NCI-H2107 treated with DMSO at 0.1 percent for 48 hours (cell line): ENCODE data around the gene PRKCE.
"Not testable (repeated sequence)": the region's sequence is repeated elsewhere in the genome, so short reads cannot be mapped to it uniquely, and the experiment has no call there.

ENCODE experiments used
- DNase-seq: peaks from one replicate; lab custom pipeline; 2025; ENCODE audit not compliant: unreplicated experiment; lab: John Stamatoyannopoulos, UW

PRKCE gene

GRCh38 chr2:46198164-46198883 is 546.8 kb downstream of the PRKCE start:
- DNase-seq, result no peak

- DNase-seq, result no peak
These were observed 547.5 kb downstream of the PRKCE start for GRCh38 chr2:46198966-46199365.

DNA sequence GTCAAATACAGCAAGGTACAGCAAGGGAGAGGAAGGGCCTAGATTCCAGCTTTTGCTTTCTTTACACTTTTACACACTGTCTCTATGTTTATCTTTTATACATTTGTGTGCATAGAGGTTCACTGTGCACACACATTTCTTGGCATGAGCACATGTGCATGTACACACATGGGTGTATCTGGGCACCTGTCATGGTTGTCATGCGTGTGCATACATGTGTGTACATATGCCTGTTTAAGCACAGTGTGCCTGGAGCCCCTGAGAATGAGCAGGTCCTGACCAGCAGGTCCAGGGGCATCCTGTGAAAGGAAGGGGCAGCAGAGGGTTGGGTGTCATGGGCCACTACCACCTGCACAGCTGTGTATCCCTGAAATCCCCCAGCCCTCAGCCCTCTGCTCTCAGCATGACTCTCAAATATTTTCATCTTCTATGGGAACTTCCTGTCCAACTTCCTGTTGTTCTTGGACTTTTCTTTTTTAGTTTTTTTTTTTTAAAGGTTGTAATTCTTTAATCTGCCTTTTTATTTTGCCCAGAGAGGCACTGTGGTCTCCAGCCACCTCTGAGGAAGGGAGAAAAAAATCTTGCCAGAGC is 548.7 kb downstream of the PRKCE start:
- DNase-seq, result no peak

GRCh38 chr2:46200861-46201605 is 549.6 kb downstream of the PRKCE start:
- no peak for DNase-seq

GRCh38 chr2:46202453-46202852 is 551.0 kb downstream of the PRKCE start:
- DNase-seq, result no peak

GRCh38 chr2:46202987-46203386 is 551.5 kb downstream of the PRKCE start:
- no peak for DNase-seq

- not testable (repeated sequence) for DNase-seq
These were observed 552.2 kb downstream of the PRKCE start for GRCh38 chr2:46203636-46204035.

- no peak for DNase-seq
These were observed 556.1 kb downstream of the PRKCE start for GRCh38 chr2:46207591-46207990.

- no peak for DNase-seq
These were observed 557.3 kb downstream of the PRKCE start for GRCh38 chr2:46208766-46209165.

- no peak for DNase-seq
These were observed 558.6 kb downstream of the PRKCE start for GRCh38 chr2:46210063-46210462.

GRCh38 chr2:46211461-46211860 is 560.0 kb downstream of the PRKCE start:
- no peak for DNase-seq

- DNase-seq, result no peak
These were observed 562.4 kb downstream of the PRKCE start for GRCh38 chr2:46213906-46214305.

DNA sequence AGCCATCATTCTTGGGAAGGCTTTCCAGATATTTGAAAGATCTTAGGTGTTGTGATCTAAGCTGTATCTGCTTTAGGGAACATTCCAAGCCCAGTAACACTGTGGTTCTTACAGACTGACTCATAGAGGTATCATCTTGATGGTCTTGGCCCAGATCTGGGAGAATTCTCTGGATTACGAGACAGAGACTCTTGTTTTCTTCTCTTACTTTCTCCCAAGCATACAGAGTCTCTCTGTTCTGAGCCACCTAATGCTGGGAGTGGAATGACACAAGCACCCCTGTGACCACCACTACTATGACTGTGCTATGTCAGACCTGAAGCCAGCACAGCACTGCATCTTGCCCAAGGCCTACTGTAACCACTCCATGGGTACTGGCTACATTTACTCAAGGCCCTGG is 564.7 kb downstream of the PRKCE start:
- no peak for DNase-seq

DNA sequence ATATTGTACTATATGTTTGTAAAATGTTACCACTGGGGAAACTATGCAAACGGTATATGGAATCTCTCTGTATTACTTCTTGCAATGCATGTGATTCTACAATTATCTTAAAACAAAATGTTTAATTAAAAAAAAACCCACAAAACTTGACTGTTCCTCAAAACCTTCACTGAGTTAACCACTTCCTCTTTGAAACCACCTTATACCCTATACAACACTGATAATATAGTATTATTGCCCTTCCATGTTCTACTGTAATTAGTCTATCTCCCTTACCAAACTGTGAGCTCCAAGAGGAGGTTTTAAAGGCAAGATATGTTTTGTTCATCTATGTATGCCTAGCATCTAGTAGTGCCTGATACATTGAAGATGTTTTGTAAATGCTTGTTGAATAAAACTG is 572.0 kb downstream of the PRKCE start:
- DNase-seq, result not testable (repeated sequence)

DNA sequence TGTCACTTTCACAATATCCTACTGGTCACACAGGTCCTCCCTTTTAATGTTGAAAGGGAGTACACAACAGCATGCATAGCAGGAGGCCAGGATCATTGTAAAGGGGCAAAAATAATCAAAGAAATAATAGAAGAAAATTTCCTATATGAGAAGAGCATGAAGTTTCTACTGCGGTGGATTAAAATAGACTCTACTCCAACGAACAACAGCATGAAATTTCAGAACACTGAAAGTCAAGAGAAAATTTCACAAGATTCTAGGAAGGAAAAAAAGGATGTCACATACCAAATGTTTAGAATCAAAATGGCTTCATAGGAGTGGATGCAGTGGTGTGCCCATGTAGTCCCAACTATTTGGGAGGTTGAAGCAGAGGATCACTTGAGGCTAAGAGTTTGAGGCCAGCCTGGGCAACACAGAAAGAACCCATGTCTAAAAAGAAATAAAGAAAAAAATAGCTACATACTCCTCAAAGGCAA is 573.7 kb downstream of the PRKCE start:
- no peak for DNase-seq

GRCh38 chr2:46225730-46226129 is 574.3 kb downstream of the PRKCE start:
- no peak for DNase-seq

DNA sequence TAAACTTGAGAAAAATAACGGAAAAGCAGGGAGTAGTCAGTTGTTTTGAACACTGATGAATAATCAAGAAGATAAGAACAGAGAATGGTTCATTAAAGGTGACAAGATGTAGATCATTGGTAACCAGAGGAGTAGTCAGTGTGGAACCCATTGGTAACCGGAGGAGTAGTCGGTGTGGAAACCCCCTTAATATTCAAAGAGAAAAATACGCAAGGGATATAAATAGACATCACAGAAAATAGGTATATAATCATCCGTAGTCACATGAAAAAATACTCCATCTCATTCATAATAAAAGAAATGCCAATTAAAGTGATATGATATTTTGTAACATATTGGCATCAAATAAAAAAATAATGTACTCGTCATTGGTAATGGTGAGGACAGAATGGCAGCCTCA is 575.1 kb downstream of the PRKCE start:
- DNase-seq, result no peak

GRCh38 chr2:46227022-46227421 is 575.5 kb downstream of the PRKCE start:
- DNase-seq, result no peak

DNA sequence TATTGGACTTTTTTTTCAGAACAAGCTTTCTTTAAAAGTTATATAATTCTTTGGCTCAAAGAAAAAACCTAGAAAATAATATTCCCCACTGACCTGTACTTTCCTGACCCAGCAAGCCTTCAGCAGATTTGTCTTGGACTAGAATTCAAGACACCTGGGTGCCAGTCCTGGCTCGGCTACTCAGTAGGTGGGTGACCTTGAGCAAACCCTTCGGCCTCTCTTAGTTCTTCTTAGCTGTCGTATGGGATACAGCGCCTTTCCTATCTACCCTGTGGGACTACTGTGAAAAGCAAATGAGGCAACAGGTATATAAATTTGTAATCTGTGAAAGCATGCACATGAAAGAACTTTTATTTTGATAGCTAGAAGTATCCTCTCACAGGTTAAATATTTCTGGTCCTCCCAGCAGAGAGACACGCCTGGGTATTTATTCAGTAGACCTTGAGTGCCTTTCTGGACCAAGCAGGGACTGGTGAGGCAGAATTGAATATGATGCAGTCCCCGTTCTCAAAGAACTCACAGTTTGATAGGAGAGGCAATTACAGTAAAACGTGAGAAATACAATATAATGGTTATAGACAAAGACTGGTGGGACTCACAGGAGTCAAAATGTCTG is 576.3 kb downstream of the PRKCE start:
- no peak for DNase-seq

DNA sequence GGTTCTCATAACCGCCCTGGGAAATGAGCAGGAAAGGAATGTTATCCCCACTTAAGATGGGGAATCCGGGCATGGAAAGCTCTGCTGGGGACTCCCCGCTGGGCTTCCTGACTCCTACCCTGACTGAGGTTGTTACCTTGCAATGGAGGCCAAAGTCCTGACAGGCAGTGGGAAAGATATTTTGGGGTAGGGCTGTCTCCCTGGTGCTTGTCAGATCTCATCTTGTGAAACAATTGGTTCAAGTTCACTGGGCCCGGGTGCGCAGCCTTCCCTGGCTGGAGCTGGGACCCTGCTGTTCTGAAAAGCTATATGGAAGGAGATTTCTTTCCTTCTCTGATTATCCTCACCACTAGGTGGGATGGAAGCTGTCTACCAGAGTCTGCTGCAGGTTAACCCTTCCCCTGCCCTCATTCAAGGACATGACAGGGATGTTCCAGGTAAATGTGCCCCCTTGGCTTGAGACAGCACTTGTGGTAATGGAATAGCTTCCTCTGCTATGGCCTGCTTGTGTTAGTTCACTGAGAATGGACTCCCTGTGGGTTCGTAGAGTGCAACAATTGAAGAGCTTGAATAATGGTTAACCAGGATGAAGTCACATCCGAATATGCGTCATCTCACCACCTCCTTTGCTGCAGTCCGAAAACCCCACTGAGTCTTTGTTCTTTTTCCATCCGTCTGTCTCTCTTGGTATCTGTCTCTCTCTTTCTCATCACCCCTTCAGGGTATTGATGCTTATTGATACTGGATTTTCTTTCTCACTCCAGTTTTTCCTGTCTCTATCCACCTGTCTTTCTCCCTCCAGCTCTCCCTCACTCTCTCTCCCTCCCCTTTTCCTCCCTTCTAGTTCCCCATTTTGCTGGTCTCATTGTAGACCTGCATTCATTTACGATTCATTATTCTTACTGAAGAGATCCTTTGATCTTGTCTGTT is 577.9 kb downstream of the PRKCE start:
- peak; percentile 15 for DNase-seq
